ENCODE measurements around the gene SH3BP4.

- TF ChIP-seq POLR2AphosphoS5 (IDR thresholded peaks at IDR 0.05; ENCODE audit: low read depth, low read length) = no peak
- TF ChIP-seq SPI1 (IDR thresholded peaks at IDR 0.05; ENCODE audit: low read depth, low read length) = no peak
- TF ChIP-seq POLR2A (IDR thresholded peaks at IDR 0.05; ENCODE audit: low read depth, low read length) = no peak
- no peak for TF ChIP-seq TAF1 (IDR thresholded peaks at IDR 0.05; ENCODE audit: low read depth, low read length)
- no peak for TF ChIP-seq POU2F2 (IDR thresholded peaks at IDR 0.05; ENCODE audit: low read depth, low read length)
- no peak for TF ChIP-seq PAX5 (IDR thresholded peaks at IDR 0.05; ENCODE audit: insufficient read depth, low read length, severe bottlenecking)
Measured at GRCh38 chr2:235004329-235004903, 52.6 kb downstream of the SH3BP4 start.
